Neural cell (in vitro differentiated cells): ENCODE results near the gene TMOD3. TPM values are rescaled to one million over a fixed set of nuclear protein-coding genes. Genes with fewer than 3 reads are reported as not detected.
"Not testable (repeated sequence)": the region's sequence is repeated elsewhere in the genome, so short reads cannot be mapped to it uniquely, and the experiment has no call there.

ENCODE experiments used
- H2AFZ ChIP-seq: fragments of 200-600, 300-800 bp; sonication (generic), shearing (Covaris generic); 2 replicates; pipeline ENCODE4 v1.6.0; 2014; ENCODE audit warnings: low read depth, mild to moderate bottlenecking, antibody characterized with exemption, low read length, moderate library complexity
- H3F3A ChIP-seq: fragments of 200-600 bp; shearing (Covaris generic); 2 replicates; pipeline ENCODE4 v1.6.1; 2016; ENCODE audit warnings: mild to moderate bottlenecking, moderate library complexity, mixed read lengths, antibody characterized with exemption, low read length; ENCODE audit not compliant: insufficient read depth, poor library complexity, severe bottlenecking
- H3K27ac ChIP-seq: fragments of 200-600, 300-800 bp; sonication (generic), shearing (Covaris generic); 2 replicates; pipeline ENCODE4 v1.5.1; 2014; ENCODE audit warnings: mild to moderate bottlenecking, low read length, moderate library complexity
- H3K27me3 ChIP-seq: fragments of 300-800, 200-600 bp; sonication (generic), shearing (Covaris generic); 2 replicates; pipeline ENCODE4 v1.6.0; 2014; ENCODE audit warnings: mild to moderate bottlenecking, low read depth, low read length, moderate library complexity; ENCODE audit not compliant: insufficient read depth
- H3K36me3 ChIP-seq: fragments of 300-800, 200-600 bp; sonication (generic), shearing (Covaris generic); 2 replicates; pipeline ENCODE4 v1.5.1; 2014; ENCODE audit warnings: mild to moderate bottlenecking, antibody characterized with exemption, low read length, moderate library complexity; ENCODE audit not compliant: insufficient read depth
- H3K4me2 ChIP-seq: fragments of 300-800, 200-600 bp; sonication (generic), shearing (Covaris generic); 2 replicates; pipeline ENCODE4 v1.6.0; 2014; ENCODE audit warnings: mild to moderate bottlenecking, low read length
- H3K4me3 ChIP-seq: fragments of 300-800, 200-600 bp; sonication (generic), shearing (Covaris generic); 2 replicates; pipeline ENCODE4 v1.5.1; 2014; ENCODE audit warnings: mild to moderate bottlenecking, low read length, moderate library complexity
- H3K79me2 ChIP-seq: fragments of 200-600 bp; shearing (Covaris generic); replicated peaks from 2 replicates; pipeline ENCODE4 v1.6.0; 2014; ENCODE audit warnings: mild to moderate bottlenecking, low read length, moderate library complexity; ENCODE audit not compliant: insufficient read depth
- H3K9ac ChIP-seq: fragments of 300-800, 200-600 bp; sonication (generic), shearing (Covaris generic); 2 replicates; pipeline ENCODE4 v1.6.1; 2016; ENCODE audit warnings: mild to moderate bottlenecking, low read length, mixed read lengths
- H3K9me2 ChIP-seq: fragments of 200-600 bp; shearing (Covaris generic); 2 replicates; pipeline ENCODE4 v1.6.1; 2016; ENCODE audit warnings: mild to moderate bottlenecking, low read length, mixed read lengths; ENCODE audit not compliant: insufficient read depth
- H3K9me3 ChIP-seq: fragments of 200-600, 300-800 bp; sonication (generic), shearing (Covaris generic); 2 replicates; pipeline ENCODE4 v1.6.1; 2016; ENCODE audit warnings: mild to moderate bottlenecking, mixed run types, low read length, moderate library complexity, mixed read lengths
- H4K20me1 ChIP-seq: fragments of 200-600 bp; shearing (Covaris generic); 2 replicates; pipeline ENCODE4 v1.6.1; 2016; ENCODE audit warnings: mild to moderate bottlenecking, mixed run types; ENCODE audit not compliant: insufficient read depth
- CTCF ChIP-seq: fragments of 450-650 bp; IDR thresholded peaks from 2 replicates; pipeline ENCODE4 v1.5.1; 2014; ENCODE audit warnings: antibody characterized with exemption, mild to moderate bottlenecking, moderate library complexity; ENCODE audit not compliant: poor library complexity, severe bottlenecking
- EP300 ChIP-seq: fragments of 450-650 bp; conservative IDR thresholded peaks from 2 replicates; pipeline ENCODE4 v1.6.1; 2014; ENCODE audit warnings: antibody characterized with exemption, mild to moderate bottlenecking, moderate library complexity; ENCODE audit not compliant: poor library complexity, severe bottlenecking
- EZH2 ChIP-seq: fragments of 200-600, 300-800 bp; shearing (Covaris generic), sonication (generic); IDR thresholded peaks from 2 replicates; pipeline ENCODE4 v1.6.1; 2014; ENCODE audit warnings: antibody characterized with exemption, low read length, borderline replicate concordance, mild to moderate bottlenecking; ENCODE audit not compliant: insufficient read depth, poor library complexity, severe bottlenecking
- MXI1 ChIP-seq: fragments of 450-650 bp; conservative IDR thresholded peaks from 2 replicates; pipeline ENCODE4 v1.6.1; 2014; ENCODE audit warnings: antibody characterized with exemption, mild to moderate bottlenecking; ENCODE audit not compliant: poor library complexity, severe bottlenecking
- POLR2AphosphoS5 ChIP-seq: IDR thresholded peaks from 2 replicates; pipeline ENCODE4 v1.6.1; 2012
- RAD21 ChIP-seq: fragments of 450-650 bp; conservative IDR thresholded peaks from 2 replicates; pipeline ENCODE4 v1.6.1; 2014; ENCODE audit warnings: antibody characterized with exemption, mild to moderate bottlenecking, moderate library complexity
- REST ChIP-seq: IDR thresholded peaks from 2 replicates; pipeline ENCODE4 v1.6.1; 2012; ENCODE audit warnings: borderline replicate concordance
- SMC3 ChIP-seq: fragments of 450-650 bp; conservative IDR thresholded peaks from 2 replicates; pipeline ENCODE4 v1.6.1; 2014; ENCODE audit warnings: antibody characterized with exemption, mild to moderate bottlenecking, moderate library complexity; ENCODE audit not compliant: poor library complexity
- TAF1 ChIP-seq: IDR thresholded peaks from 2 replicates; pipeline ENCODE4 v1.6.1; 2012; ENCODE audit warnings: low read depth
- polyA plus RNA-seq: library from polyadenylated mRNA; depleted of rRNA; stranded (reverse); fragments of >200 nt; gene quantifications from 2 replicates; pipeline ENCODE4 v1.2.3, GENCODE V29; 2014

TMOD3 gene
- polyA plus RNA-seq, 1 donor from 2014 or later: 12.6 TPM

DNA sequence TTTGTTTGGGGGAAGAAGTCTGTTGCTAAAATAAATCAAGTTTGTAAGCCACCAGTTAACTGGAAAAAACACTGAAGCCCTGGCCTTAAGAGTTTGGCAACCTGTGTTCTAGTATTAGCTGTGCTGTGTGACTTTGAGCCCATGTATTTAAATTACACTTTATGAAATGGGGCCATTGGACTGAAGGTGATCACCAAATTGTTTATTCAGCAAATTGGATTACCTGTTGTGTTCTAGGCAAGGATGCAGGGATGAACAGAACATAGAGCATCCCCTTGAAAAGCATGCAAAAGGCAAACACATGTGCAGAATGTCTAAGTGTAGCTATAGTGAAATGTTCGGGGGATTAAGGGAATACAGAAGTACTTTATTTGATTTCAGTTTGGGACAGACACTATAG, 54.6 kb downstream of the TMOD3 start:
- no peaks in the 10 kb centered on the region for H4K20me1 ChIP-seq
- no peaks in the 10 kb centered on the region for H3K79me2 ChIP-seq
- no peak overlapping the region for H2AFZ ChIP-seq
- H3K4me2 ChIP-seq: no peak overlapping the region
- H3K9ac ChIP-seq: no peak overlapping the region
- H3K27ac ChIP-seq: no peak overlapping the region
- TF ChIP-seq MXI1 (no peak), RAD21 (no peak), SMC3 (no peak), POLR2AphosphoS5 (no peak), REST (no peak), CTCF (no peak), TAF1 (no peak), EP300 (no peak), EZH2 (no peak)
- no peak overlapping the region for H3K4me3 ChIP-seq
- H3K9me2 ChIP-seq: no peaks in the 10 kb centered on the region
- H3K9me3 ChIP-seq: no peaks in the 10 kb centered on the region
- H3F3A ChIP-seq: no peaks in the 10 kb centered on the region
- H3K36me3 ChIP-seq: no peaks in the 10 kb centered on the region
- no peaks in the 10 kb centered on the region for H3K27me3 ChIP-seq

DNA sequence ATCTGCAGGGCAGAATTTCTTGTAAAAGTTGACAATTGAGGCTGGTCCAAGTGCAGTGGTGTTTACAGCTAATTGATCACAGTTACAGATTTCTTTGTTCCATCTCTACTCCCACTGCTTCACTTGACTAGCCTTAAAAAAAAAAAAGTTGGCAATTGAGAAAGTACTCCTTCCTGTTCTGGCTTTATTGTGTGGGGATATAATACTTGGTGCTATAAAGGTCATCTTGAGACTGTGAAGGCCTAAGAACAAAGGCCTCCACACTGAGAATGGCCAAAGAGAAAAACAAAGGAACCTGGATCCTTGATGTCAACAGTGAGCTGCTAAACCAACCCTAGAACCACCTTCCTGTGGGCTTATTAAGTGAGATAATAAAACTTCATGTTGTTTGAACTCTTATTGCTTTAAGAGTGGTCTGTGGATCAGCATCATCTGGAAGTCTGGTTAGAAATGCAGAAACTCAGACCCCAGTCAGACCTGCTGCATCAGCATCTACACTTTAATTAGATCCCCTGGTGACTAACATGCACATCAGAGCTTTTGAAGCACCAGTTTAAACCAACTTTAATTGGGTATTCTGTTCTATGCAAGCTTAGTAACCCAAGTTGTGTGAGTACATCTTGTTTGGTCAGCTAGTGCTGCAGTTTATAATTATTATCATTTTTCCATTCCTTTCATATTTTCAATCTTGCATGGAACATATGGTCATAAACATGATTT, 55.2 kb downstream of the TMOD3 start:
- no peak overlapping the region for H3K4me2 ChIP-seq

DNA sequence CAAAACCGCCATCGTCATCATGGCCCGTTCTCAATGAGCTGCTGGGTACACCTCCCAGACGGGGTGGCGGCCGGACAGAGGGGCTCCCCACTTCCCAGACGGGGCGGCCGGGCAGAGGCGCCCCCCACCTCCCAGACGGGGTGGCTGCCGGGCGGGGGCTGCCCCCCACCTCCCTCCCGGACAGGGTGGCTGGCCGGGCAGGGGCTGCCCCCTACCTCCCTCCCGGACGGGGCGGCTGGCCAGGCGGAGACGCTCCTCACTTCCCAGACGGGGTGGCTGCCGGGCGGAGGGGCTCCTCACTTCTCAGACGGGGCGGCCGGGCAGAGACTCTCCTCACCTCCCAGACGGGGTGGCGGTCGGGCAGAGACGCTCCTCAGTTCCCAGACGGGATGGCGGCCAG, 56.3 kb downstream of the TMOD3 start:
- not testable (repeated sequence) for H4K20me1 ChIP-seq, H3K79me2 ChIP-seq

More for the DNA sequence above, 55.2 kb downstream of the TMOD3 start:
- no peak overlapping the region for H3K9ac ChIP-seq
- H3K27ac ChIP-seq: no peak overlapping the region
- H3K27me3 ChIP-seq: no peaks in the 10 kb centered on the region
- H2AFZ ChIP-seq: no peak overlapping the region
- H3F3A ChIP-seq: no peaks in the 10 kb centered on the region
- no peaks in the 10 kb centered on the region for H4K20me1 ChIP-seq
- no peaks in the 10 kb centered on the region for H3K79me2 ChIP-seq
- no peak for TF ChIP-seq MXI1
- no peak for TF ChIP-seq RAD21
- TF ChIP-seq EP300: no peak
- H3K4me3 ChIP-seq: no peak overlapping the region
- no peaks in the 10 kb centered on the region for H3K9me2 ChIP-seq
- no peaks in the 10 kb centered on the region for H3K36me3 ChIP-seq
- no peaks in the 10 kb centered on the region for H3K9me3 ChIP-seq

More for the DNA sequence above, 56.3 kb downstream of the TMOD3 start:
- H3K4me3 ChIP-seq, H3F3A ChIP-seq, H3K9me2 ChIP-seq, H3K9ac ChIP-seq, H3K27ac ChIP-seq, H3K36me3 ChIP-seq, H3K27me3 ChIP-seq, H3K9me3 ChIP-seq, H3K4me2 ChIP-seq, H2AFZ ChIP-seq: not testable (repeated sequence)
